Inflammatory macrophage (primary cell): Measurements from ENCODE around the gene ASB15.

ENCODE experiments used
- DNase-seq, 2 donors: peaks; one replicate each; pipeline ENCODE4 v3.0.0-alpha.2; 2020 to 2022

ASB15 gene

DNA sequence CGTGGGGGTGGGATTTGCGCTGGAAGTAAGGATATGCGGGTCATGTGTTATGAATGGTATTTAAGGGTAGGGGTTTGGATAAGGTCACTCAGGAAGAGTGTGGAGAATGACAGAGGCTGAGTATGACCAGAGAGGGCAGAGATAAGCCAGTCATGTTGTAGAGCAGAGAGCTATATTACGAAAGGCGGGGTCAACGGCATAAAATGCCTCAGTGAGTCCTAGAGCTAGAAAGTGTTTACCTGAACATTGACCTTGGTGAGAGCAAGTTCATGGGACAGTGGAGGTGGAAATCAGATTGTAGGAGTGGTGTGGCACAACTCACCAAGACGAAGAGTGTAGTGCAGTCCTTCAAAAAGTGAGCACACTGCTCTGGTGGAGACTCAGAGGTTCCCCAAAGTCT lies 67.9 kb downstream of the ASB15 start:
- DNase-seq: no peak

DNA sequence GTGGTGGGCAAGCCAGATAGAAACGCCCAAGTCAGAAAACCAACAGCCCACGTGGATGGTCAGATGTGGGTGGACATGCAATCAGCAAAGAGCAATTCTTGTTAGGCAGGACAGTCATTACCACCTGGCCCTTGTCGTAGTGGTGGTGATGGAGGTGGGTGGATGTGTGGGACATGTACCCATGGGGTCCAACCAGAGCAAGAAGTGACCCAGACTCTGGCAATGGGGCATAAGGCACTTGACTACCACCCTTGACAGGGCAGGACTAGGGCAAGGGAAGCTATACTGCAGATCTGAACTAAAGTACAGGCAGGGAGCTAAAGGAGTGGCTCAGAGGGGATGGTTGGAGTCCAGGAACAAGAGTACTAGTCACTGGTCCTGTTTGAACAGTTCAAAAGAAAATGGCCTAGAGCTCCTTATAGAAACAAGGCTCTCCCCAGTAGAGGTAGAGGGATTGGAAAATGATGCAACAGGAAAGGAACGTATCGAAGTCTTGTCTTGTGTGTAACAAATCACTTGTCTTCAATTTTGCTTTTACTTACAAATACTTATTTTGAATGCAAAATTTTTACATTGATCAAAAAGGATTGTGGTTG lies 71.6 kb downstream of the ASB15 start:
- DNase-seq: no peak

DNA sequence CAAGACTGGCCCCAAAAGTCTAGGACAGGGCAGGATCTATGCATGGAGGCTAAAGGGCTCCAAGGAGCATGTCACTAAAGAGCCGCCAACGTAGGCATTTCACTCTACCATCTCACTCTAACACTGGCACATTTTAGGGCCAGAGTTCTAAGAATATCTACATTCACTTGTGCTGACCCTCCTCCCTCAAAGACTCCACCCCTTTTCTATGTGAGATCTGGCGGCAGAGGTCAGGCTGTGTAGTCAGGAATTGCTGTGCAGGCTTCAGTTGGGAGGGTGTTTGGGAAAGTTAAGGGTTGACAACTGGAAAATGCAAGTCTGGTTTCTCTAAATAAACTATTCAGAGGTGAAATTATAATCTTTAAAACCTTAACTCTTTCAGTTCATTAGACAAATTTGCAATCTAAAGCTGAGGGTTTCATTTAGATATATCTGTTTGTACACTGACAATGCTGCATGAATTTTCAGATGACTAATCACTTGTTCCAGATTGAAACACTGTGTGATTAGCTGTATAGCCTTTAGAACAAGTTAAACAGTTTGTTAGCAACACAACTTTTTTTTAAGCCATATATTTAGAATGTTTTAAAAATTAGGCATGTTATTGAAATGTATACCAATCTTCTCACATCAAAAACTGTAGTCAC lies 72.3 kb downstream of the ASB15 start:
- DNase-seq: no peak

DNA sequence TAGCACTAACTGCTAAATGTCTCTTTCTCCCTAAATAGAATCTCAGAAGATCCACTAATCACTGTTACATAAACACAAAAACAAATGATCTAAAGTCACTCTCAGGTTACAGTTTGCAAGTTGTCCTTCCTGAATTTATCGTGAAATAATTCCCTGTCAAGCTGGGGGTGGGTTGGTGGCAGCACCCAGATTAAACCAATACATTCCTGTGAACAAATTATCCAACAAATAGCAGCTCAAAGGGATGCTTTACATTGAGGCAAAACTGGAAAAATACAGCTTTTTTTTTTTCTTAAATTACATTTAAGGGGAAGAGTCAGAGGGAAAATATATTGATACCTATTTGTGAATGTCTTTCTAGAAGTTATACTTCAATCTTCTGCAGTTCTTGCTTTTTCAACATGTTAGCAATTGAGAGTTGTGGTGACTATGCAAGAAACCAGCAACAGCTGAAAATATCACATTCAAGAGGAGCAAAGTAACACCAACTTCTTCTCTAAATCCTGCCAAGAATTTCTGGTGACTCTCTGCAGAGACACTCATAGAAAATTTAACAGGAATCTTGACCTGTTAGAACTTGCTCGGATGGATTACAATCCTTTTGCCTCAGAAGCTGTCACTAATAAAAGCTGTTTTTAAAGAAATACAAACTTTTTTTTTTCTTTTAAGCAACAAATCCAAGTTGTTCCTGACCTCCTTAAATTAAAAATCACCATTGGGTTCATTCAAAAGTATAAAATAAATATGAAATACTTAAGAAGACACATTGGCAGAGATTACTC lies 73.0 kb downstream of the ASB15 start:
- DNase-seq: no peak

DNA sequence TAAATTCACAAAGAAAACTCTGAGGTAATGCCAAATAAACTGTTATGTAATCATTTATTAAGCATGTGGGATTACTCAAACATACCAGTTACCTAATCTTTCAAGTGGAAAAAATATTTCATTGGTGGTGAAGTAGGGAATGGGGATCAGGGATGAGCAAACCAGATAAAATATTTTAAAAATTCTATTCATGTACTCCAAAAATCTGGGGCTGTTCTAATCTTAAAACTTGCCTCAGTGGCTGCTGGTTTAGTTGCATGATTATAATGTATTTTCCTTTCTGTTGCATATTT lies 73.5 kb downstream of the ASB15 start:
- peak in 1 of 2 donors; percentile 24 for DNase-seq

DNA sequence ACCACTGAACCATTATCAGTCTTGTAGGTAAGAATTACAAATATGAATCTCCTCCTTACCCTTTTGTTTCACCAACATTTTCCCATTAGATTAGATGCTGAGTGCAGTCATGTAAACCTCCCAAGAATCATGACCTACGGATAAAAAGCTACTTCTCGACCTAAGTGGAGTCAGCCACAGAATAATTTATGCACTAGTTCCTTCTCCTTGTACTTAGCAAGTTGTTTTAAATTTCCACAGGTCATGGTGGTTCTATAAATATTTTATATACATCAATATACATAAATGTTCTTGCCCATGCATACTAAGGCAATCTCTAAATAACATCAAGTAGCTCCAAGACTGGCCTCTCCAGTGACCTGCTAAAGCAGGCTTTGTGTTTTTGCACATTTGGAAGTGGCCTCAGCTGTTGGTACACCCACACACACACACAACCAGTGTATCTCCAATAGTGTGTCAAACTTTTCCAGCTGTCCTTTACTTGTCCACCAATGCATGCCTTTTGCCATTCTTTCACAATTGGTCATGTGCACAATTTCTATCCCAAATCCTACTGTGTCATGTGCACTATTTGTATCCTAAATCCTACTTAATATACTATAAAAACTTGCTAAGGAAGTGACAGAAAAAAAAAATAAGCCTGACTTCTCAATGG lies 75.6 kb downstream of the ASB15 start:
- no peak for DNase-seq

DNA sequence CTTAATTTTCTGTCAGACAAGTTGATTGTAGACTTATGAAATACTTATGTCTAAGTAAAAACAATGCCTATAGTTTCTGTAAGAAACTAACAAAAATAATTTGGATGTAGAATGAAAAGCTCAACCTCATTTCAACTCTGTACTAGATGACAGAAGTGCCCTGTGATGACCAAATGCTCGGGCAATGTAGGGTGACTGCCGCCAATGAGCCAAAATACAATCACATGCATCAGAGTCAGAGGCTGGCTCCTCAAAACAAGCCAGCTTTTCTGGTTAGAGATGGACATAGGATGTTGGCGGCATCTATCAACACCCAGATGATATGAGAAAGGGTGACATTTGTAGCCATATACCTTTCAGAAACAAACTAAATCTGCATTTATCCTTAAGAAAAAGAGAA lies 78.0 kb downstream of the ASB15 start:
- no peak for DNase-seq

DNA sequence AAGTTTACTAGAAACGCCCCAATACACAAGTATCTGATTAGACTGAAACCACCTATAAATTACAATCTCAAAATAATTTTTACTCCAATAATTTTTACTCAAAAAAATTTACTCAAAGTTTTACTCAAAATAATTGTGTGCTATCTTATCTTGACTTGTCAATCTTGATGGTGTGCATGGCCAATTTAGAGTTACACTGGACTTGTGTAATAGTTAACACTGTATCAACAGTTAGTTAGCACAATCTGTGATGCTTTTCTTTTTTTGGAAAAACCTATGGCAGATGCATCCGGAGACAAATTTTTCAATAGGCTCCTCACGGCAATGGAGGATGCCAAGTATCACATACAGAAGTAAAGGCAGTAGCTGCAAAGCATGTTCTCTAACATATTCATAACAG lies 79.0 kb downstream of the ASB15 start:
- DNase-seq: no peak

DNA sequence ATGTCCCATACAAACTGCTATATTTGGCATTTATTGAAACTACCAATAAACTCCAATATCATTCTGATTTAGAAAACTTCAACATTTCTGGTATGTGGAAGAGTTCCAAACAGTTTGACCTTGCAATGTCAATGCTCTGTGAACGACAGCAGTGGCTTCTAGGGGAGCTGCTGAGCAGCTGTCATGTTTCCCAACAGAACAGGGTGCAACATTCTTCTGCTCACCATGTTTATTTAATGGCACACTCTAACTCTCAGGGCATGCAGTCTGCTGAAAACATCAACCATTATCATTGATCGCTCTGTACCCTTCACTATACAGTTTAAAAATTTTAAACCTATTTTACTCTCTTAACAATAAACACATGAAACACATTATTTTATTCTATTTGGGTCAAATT lies 79.9 kb downstream of the ASB15 start:
- no peak for DNase-seq

DNA sequence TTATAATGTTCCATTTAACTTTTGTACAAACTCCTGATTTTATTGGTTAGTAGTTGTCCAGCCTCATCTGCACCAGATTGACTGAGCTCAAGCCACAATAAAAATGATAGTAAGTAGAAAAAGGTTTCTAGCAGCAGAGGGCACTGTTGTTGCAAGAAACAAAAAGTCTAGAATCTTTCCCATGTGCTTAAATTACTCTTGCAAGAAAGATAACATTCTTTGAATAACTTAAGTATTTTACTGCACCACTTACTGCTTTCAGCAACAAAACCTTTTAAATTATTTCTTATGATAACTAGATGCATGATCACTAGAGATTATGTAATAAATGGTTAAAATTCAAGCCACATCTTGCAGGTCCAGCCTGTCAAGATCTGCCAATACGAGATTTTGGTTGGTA lies 81.1 kb downstream of the ASB15 start:
- DNase-seq: peak; percentile 40 to 59

DNA sequence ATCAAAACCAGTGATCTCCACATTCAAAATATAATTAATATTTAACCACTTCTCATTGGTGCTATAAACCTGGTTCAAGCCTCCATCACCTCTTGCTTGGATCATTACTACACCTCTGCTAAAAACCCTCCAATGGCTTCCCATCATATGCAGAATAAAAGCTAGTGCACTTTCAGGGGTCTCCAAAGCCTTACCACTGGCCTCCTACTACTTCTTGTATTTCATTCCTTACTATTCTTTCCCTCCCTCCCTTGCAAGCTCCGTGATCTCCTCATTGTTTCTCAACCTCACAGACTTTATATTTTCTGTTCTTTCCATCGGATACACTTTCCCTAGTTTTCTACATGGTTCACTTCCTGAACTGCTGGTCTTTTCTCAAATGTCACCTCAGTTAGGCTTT lies 85.5 kb downstream of the ASB15 start:
- DNase-seq: no peak

DNA sequence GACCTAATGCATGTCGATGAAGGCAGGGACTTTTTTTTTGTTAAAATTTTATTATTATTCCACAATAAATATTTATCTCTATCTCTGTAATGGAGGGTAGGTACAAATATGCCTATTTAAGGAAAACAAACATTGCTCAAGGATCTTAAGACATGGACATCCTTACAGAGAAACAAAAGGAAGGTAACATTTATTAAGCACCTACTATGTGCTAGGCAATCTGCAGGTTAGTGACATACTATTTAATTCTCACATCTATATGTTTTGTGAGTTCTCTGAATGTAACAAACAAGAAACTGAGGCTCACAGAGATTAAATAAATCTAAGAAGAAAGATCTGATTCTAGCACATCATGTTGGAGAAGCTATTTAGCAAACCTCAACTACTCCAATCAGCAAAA lies 86.1 kb downstream of the ASB15 start:
- DNase-seq: no peak
